Measurements from ENCODE around the gene C3orf20.

- no peak for TF ChIP-seq POLR2A (IDR thresholded peaks at IDR 0.05)
- TF ChIP-seq CTCF (IDR thresholded peaks at IDR 0.05 in 4 of 5, conservative IDR thresholded peaks at IDR 0.05 in 1 of 5): no peak
Measured at GRCh38 chr3:14789221-14789620, 114.3 kb downstream of the C3orf20 start.

Data from gastrocnemius medialis (tissue), 4 donors.